GM15510 (cell line): ENCODE results near the gene RPS5.

Source experiments
- POLR2A ChIP-seq: IDR thresholded peaks from 3 replicates; pipeline ENCODE4 v1.6.1; 2011; ENCODE audit warnings: borderline replicate concordance; ENCODE audit not compliant: insufficient read length; ENCODE audit errors: extremely low read depth

RPS5 gene

GRCh38 chr19:58386576-58387337 is at the start of gene RPS5:
RPS5 (plus strand) TSS chr19:58387269; CDS start chr19:58388138, 869 bp downstream.
- peak; percentile 97 for TF ChIP-seq POLR2A

DNA sequence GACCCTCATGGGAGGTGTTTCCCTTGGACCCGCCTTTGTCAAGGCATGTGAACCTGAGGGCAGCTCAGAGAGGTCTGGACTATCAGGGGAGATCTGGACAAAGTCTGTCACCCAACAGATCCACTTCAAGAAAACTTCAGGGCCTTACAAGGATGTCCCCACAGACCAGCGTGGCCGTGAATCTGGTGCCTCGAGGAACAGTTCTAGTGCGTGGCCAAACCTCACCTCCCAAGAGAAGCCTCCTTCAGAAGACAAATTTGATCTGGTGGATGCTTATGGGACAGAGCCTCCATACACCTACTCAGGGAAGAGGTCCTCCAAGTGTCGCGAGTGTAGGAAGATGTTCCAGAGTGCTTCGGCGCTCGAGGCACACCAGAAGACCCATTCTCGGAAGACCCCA is 48.7 kb upstream of the RPS5 start:
- TF ChIP-seq POLR2A = no peak

DNA sequence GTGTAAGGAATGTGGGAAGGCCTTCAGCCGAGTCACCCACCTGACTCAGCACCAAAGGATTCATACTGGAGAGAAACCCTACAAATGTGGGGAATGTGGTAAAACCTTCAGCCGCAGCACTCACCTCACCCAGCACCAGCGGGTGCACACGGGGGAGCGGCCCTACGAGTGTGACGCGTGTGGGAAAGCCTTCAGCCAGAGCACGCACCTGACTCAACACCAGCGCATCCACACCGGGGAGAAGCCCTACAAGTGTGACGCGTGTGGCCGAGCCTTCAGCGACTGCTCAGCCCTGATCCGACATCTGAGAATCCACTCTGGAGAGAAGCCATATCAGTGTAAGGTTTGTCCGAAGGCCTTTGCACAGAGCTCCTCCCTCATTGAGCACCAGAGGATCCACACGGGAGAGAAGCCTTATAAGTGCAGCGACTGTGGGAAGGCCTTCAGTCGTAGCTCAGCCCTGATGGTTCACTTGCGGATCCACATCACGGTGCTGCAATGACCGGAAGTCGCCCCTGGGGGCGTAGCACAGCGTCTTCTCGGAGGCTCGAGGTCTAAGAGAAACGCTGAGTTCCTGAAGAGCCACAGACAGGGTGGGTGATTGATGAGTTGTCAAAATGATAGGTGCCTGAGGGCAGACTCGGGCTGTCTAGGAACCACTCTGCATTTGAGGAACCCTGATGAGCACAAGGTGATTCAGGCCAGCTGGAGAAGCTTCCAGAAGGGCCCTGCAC is 48.1 kb upstream of the RPS5 start:
- no peak for TF ChIP-seq POLR2A

GRCh38 chr19:58345558-58345957 is 41.5 kb upstream of the RPS5 start:
- no peak for TF ChIP-seq POLR2A

GRCh38 chr19:58346961-58347929 is 39.8 kb upstream of the RPS5 start:
- peak; percentile 89 for TF ChIP-seq POLR2A

GRCh38 chr19:58349590-58349989 is 37.5 kb upstream of the RPS5 start:
- no peak for TF ChIP-seq POLR2A

GRCh38 chr19:58350001-58350861 is 36.8 kb upstream of the RPS5 start:
- no peak for TF ChIP-seq POLR2A

DNA sequence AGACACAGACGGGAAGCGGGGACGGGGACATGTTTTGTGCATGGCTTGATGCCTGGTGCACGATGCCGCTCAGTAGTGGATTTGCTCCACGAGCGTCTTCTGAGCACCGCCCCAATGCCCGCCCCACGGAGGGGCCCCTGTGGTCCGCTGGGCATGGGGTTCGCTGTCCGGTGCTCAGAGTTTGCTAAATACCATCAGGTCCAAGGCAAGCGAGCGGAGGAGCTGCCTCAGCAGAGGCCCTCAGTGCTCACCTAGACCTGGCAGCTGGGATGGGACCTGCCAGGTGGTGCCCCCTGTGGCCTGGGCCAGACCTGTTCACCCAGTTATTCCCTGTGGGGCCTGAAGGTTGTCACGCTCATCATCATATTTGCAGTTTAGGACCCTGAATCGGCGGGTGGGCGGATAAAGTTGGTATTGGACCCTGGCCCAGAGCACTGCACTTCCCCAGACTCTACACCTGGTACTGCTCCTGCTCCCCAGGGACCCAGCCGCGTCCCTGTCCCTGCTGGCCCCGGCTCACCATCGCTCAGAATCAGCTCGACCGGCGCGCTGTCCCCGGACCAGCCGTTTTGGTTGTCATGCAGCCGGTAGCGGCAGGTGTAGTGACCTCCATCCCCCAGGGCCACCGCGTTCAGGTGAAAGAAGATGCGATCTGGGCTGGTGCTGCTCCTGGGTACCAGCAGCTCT is 36.1 kb upstream of the RPS5 start:
- no peak for TF ChIP-seq POLR2A

- TF ChIP-seq POLR2A = no peak
Measured at GRCh38 chr19:58351558-58351878, 35.6 kb upstream of the RPS5 start.

DNA sequence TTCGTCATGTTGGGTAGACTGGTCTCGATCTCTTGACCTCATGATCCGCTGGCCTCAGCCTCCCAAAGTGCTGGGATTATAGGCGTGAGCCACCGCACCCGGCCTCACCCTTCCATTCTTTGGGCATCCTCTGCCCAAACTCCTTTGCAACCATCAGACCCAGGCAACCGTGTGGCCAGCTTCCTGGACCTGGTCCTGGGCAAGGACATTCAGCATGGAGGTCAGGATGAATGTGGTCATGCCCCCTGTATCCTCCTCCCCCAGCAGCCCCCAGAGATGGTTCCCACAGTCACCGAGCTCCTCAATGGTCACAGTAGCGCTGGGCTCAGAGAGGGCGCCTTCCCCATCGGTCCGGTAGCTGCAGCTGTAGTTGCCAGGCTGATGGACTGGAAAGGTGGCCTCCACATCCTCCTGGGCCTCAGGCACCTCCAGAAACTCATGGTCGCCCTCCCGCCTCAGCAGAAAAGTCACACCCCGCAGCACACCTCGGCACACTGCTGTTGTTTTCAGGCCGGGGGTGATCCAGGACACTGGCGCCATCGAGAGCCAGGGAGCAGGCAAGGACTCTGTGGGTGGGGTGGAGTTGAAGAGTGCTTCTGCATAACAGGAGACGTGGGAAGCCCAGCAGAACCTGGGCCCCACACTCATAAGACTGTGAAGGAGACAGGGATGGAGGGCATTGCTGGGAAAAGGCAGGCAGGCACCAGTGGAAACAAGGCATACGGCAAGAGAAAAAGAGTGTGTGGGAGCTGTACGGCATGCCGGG is 34.9 kb upstream of the RPS5 start:
- no peak for TF ChIP-seq POLR2A

DNA sequence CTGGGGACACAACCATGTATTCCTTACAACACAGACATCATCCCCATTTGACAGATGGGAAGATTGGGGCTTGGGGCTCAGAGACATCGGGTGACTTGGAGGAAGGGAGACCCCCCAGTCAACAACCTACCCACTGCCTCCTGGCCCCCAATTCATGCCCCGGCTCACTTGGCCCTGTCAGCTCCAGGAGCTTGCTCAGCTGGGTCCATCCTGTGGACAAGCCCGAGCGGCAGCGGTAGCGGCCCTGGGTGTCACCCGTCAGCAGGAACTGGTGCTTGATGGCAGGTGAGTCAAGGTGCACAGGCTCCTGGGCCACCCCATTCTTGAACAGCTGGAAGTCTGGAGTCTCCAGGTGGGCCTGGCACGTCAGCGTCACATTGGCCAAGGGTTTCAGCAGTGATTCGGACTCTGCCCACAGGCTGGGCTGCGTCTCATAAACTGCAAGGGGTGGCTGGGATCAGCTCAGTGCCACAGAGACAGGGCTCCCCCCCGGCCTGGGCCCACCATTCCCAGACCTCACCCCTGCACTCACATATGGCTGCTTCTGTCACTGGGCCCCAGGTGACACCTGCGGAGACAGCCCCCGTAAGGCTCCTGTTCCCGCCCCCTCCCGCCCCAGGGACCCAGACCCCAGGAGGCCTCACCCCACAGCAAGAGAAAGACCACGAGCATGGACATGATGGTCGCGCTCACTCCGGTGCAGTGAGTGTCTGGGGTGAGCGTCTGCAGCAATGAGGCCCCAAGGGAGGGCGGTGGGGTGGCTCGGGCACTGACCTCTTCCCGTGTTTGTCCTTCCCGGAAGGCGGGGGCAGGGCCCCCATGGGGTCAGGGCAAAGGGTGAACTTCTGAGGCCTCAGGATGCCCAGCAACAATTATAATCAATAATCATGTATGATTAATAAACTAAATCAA is 34.1 kb upstream of the RPS5 start, which contains the start of gene A1BG:
Gene A1BG, minus strand, starts transcription at position 733 of the 912 bp plus-strand sequence. Its CDS starts 55 bp downstream, at position 678.
- no peak for TF ChIP-seq POLR2A

DNA sequence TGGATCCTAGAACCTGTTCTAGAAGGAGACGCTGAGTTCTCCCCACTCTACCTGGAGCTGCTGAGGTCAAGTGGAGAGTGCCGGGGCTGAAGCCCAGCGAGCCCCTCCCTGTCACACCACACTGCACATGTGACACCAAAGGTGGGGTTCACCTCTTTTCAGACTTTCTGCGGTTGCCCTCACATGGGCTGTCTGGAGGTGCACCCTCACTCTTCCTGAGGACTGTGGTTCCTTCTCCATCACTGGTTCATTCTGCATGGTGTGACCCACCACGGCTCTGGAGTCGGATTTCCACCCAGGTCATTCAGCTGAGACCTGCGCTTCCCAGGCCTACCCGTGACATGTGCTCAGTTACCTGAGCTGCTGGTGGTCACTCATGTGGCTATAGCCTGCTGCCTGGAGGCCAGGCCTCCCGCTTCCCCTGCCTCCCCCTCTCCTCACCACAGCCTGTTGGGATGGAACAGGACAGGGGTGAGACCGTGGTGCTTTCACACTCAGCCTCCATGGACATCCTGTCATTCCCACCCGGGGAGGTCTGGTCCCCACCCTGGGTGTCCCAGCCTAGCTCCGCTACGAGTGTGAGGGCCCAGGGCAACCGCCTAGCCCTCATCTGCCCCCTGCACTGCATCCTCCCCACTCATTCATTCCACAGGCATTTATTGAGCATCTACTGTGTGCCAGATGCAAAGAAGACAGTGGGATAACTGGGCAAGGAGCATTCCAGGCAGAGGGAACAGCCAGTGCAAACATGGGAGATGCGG is 33.2 kb upstream of the RPS5 start:
- TF ChIP-seq POLR2A = no peak
